Activated CD8-positive, alpha-beta T cell treated with anti-CD3 and anti-CD28 coated beads for 36 hours (primary cell): ENCODE measurements around the gene VIL1. TPM values are rescaled to one million over a fixed set of nuclear protein-coding genes. Genes with fewer than 3 reads are reported as not detected.

Source experiments
- ATAC-seq: fragments of 200-7000 bp; cut with Tn5 transposase; one replicate; pipeline ENCODE4 v1.10.0; 2021; ENCODE audit warnings: mild to moderate bottlenecking, moderate library complexity
- CTCF ChIA-PET: fragments of 350-600 bp; sonication (Branson Sonifier 250); formaldehyde crosslinking; loops from one replicate; lab custom pipeline; 2021; ENCODE audit warnings: antibody characterized with exemption; lab: Charles Lee
- POLR2A ChIA-PET: fragments of 350-600 bp; sonication (Branson Sonifier 250); formaldehyde crosslinking; loops from one replicate; lab custom pipeline; 2021; ENCODE audit warnings: antibody characterized with exemption; lab: Charles Lee
- DNase-seq: peaks from one replicate; pipeline ENCODE4 v3.0.0-alpha.2; 2020
- H3K27ac Mint-ChIP-seq: one replicate; pipeline ENCODE4 v1.8.0; 2021; ENCODE audit warnings: mild to moderate bottlenecking, mixed read lengths
- H3K27me3 Mint-ChIP-seq: one replicate; pipeline ENCODE4 v1.8.0; 2021; ENCODE audit warnings: mixed read lengths
- H3K36me3 Mint-ChIP-seq: one replicate; pipeline ENCODE4 v1.8.0; 2021; ENCODE audit warnings: low read depth, mixed read lengths
- H3K4me1 Mint-ChIP-seq: one replicate; pipeline ENCODE4 v1.8.0; 2021; ENCODE audit warnings: low read depth, mixed read lengths
- H3K4me3 Mint-ChIP-seq: one replicate; pipeline ENCODE4 v1.8.0; 2021; ENCODE audit warnings: mild to moderate bottlenecking, moderate library complexity, mixed read lengths
- H3K9me3 Mint-ChIP-seq: one replicate; pipeline ENCODE4 v1.8.0; 2021; ENCODE audit warnings: mixed read lengths
- CTCF ChIP-seq: fragments of 200-600 bp; IDR thresholded peaks from one replicate; pipeline ENCODE4 v1.8.0; 2022; ENCODE audit warnings: antibody characterized with exemption, mild to moderate bottlenecking
- intact Hi-C: fragments of 100-400 bp; cut with micrococcal nuclease; formaldehyde crosslinking; loops from one replicate; pipeline ENCODE4 v1.10.0; 2022
- total RNA-seq, 2 experiments: library from RNA; stranded (reverse); gene quantifications; one replicate each; pipeline ENCODE4 v1.2.3, GENCODE V29; 2021

The VIL1 gene
- total RNA-seq, 2 experiments from 2014 or later: not detected

- POLR2A ChIA-PET: interaction anchor here (0.6 to 1.6 kb wide), 3 partner anchors 12 to 119 kb away, joined by 3 to 4 read pairs (median 3); no protein-coding TSS in a partner anchor
- H3K27me3 Mint-ChIP-seq: no peaks in the 10 kb centered on the region
- CTCF ChIA-PET: interaction anchor here (0.8 to 3.8 kb wide), 7 partner anchors 10 to 124 kb away, joined by 3 to 16 read pairs (median 5); partner anchors contain the start of genes AAMP, CATIP and PNKD
- DNase-seq: peak; percentile 25
- no peaks in the 10 kb centered on the region for H3K9me3 Mint-ChIP-seq
- no peak for TF ChIP-seq CTCF
- peaks cover 30% of the 10 kb centered on the region for H3K4me1 Mint-ChIP-seq
- intact Hi-C loops: loop anchor here (5.0 kb wide), 2 partner anchors 107 to 177 kb away; partner anchors contain the start of gene ARPC2
- no peak overlapping the region for H3K4me3 Mint-ChIP-seq
- ATAC-seq: no peak
- no peaks in the 10 kb centered on the region for H3K36me3 Mint-ChIP-seq
- peak overlapping the region; percentile 42 for H3K27ac Mint-ChIP-seq
These were observed 24.4 kb upstream of the VIL1 start for GRCh38 chr2:218394298-218395089.

- Mint-ChIP-seq H3K9me3 (no peaks in the 10 kb centered on the region), H3K4me3 (no peak overlapping the region), H3K4me1 (peaks cover 30% of the 10 kb centered on the region), H3K27ac (peak overlapping the region; percentile 42), H3K36me3 (no peaks in the 10 kb centered on the region), H3K27me3 (no peaks in the 10 kb centered on the region)
- TF ChIP-seq CTCF: no peak
- ChIA-PET CTCF (interaction anchor here (0.8 to 3.8 kb wide), 7 partner anchors 11 to 125 kb away, joined by 3 to 16 read pairs (median 5); partner anchors contain the start of genes AAMP and PNKD), POLR2A (interaction anchor here (0.6 kb wide), 1 partner anchor 76 kb away, joined by 3 read pairs; no protein-coding TSS in a partner anchor)
- DNase-seq: no peak
- intact Hi-C loops: loop anchor here (5.0 kb wide), 2 partner anchors 108 to 178 kb away; partner anchors contain the start of gene ARPC2
- no peak for ATAC-seq
These were observed 23.9 kb upstream of the VIL1 start for GRCh38 chr2:218395090-218395444.

DNA sequence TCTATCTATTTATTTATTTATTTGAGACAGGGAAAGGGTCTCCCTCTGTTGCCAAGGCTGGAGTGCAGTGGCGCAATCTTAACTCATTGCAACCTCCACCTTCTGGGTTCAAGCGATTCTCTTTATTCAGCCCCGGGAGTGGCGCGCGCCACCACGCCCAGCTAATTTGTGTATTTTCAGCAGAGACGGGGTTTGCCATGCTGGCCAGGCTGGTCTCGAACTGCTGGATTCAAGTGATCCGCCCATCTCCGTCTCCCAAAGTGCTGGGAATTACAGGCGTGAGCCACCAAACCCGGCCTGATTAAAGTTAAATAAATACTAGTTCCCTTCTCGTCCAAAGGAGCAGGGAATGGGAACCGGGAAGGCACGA, 23.5 kb upstream of the VIL1 start:
- Mint-ChIP-seq H3K4me3 (peak overlapping the region; percentile 59), H3K27ac (peak overlapping the region; percentile 72), H3K27me3 (no peaks in the 10 kb centered on the region), H3K9me3 (no peaks in the 10 kb centered on the region), H3K36me3 (peaks cover 2% of the 10 kb centered on the region), H3K4me1 (peaks cover 30% of the 10 kb centered on the region)
- no peak for TF ChIP-seq CTCF
- ATAC-seq (no peak), DNase-seq (no peak)
- intact Hi-C loops: loop anchor here (5.0 kb wide), 2 partner anchors 108 to 178 kb away; partner anchors contain the start of gene ARPC2
- ChIA-PET CTCF (interaction anchor here (0.8 to 3.8 kb wide), 9 partner anchors 9 to 125 kb away, joined by 3 to 16 read pairs (median 5); partner anchors contain the start of genes AAMP and PNKD), POLR2A (interaction anchor here (0.6 to 2.9 kb wide), 6 partner anchors 11 to 125 kb away, joined by 3 to 21 read pairs (median 7); partner anchors contain the start of genes AAMP and PNKD)

GRCh38 chr2:218395826-218396687, 22.9 kb upstream of the VIL1 start:
- Mint-ChIP-seq H3K4me1 (peaks cover 30% of the 10 kb centered on the region), H3K27me3 (no peaks in the 10 kb centered on the region), H3K36me3 (peaks cover 3% of the 10 kb centered on the region), H3K27ac (peak overlapping the region; percentile 87), H3K9me3 (no peaks in the 10 kb centered on the region), H3K4me3 (peak overlapping the region; percentile 86)
- intact Hi-C loops: loop anchor here (5.0 kb wide), 2 partner anchors 109 to 179 kb away; partner anchors contain the start of gene ARPC2
- TF ChIP-seq CTCF: peak; percentile 82
- CTCF ChIA-PET: interaction anchor here (0.6 to 2.1 kb wide), 14 partner anchors 8 to 123 kb away, joined by 3 to 15 read pairs (median 4); partner anchors contain the start of gene CATIP
- peak; percentile 67 for ATAC-seq
- peak; percentile 95 for DNase-seq
- POLR2A ChIA-PET: interaction anchor here (0.6 to 2.9 kb wide), 10 partner anchors 10 to 498 kb away, joined by 3 to 21 read pairs (median 4); partner anchors contain the start of genes AAMP and PNKD
